Measurements from ENCODE around the gene OXT. TPM values are rescaled to one million over a fixed set of nuclear protein-coding genes. Genes with fewer than 3 reads are reported as not detected.

The OXT gene
- total RNA-seq (2022; extraction: Qiagen RNA extraction; ENCODE audit: low read depth) = not detected in 5 replicates

DNA sequence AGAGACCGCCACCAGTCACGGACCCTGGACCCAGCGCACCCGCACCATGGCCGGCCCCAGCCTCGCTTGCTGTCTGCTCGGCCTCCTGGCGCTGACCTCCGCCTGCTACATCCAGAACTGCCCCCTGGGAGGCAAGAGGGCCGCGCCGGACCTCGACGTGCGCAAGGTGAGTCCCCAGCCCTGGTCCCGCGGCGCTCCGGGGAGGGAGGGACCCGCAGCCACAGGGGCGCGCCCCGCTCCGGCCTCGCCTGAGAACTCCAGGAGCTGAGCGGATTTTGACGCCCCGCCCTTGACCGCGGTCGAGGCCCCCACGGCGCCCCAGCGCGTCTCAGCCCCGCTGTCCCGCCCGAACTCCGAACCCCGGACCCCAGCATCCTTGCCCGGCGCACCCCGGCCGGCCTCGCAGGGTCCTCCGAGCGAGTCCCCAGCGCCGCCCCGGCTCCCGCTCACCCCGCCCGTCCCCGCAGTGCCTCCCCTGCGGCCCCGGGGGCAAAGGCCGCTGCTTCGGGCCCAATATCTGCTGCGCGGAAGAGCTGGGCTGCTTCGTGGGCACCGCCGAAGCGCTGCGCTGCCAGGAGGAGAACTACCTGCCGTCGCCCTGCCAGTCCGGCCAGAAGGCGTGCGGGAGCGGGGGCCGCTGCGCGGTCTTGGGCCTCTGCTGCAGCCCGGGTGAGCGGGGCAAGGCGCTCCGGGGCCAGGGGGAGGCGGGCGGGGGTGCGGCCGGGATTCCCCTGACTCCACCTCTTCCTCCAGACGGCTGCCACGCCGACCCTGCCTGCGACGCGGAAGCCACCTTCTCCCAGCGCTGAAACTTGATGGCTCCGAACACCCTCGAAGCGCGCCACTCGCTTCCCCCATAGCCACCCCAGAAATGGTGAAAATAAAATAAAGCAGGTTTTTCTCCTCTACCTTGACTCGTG, at the start of gene OXT:
Gene OXT, plus strand, starts transcription at position 11 of the 920 bp plus-strand sequence. Its CDS starts 36 bp downstream, at position 47.

DNA sequence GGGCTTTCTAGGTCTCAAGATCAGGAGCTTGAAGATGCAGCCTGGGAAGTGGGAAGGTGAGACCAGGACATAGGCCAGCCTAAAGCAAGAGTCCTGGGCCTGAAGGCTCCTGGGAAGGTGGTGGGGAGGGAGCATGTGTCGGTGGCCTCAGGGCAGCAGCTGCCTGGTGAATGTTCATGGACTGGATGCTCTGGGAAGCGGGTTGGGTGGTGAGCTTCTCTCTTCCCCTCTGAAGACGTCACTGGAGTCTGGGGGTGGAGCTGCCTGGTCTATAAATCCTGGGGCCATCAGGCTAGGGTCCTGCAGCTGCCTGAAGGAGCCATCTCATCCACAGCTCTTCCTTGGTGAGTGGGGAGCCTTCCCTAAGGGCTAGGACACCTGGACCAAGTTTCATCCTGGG, 28.1 kb upstream of the OXT start, which contains the start of gene GNRH2:
Gene GNRH2, plus strand, starts transcription at position 301 of the 400 bp plus-strand sequence. CDS start 793 bp downstream, outside the sequence.

GRCh38 chr20:3045816-3046676, 25.4 kb upstream of the OXT start, which contains the start of gene MRPS26:
MRPS26 (plus strand) TSS chr20:3046052; CDS start chr20:3046069, 17 bp downstream.

DNA sequence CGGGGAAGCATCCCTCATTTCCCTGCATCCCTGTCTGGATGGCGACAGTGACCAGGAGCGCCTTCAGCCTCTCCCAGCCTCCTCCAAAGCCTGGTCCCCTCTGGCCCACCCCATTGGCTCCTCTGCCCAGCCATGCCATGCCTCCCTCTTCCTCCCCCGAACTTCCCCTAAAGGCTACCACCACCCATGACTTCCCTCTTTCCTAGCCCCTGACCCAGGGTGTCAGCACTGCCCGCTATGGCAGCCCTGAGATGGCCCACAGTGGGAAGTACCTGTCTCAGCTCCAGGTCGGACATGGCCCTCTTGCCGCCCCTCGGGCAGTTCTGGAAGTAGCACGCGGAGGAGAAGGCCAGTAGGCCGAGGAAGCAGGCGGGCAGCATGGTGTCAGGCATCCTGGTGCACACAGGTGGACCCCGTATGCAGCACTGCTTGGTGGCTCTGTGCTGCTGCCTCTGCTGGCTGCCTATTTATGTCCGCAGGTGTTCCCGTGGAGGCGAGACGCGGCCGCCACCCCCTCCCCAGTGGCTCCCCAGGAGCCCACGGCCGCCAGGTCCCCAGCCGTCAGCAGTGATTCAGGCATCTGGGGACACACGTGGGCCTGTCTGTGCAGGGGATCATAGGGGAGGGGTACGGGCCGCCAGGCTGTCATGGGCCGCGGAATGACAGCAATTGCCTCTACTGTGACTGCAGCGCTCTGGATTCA, 13.0 kb downstream of the OXT start, which contains the start of gene AVP:
Gene AVP, minus strand, starts transcription at position 442 of the 703 bp plus-strand sequence. Its CDS starts 50 bp downstream, at position 392.

Other genes with a start within 250 kb of the OXT start
- gene PCED1A, start 231.0 kb upstream of the OXT start, total RNA-seq (2022; extraction: Qiagen RNA extraction; ENCODE audit: low read depth) = 16.1 to 31.2 TPM (median 25.4 TPM) in 5 replicates
- gene VPS16, start 230.9 kb upstream of the OXT start, total RNA-seq (2022; extraction: Qiagen RNA extraction; ENCODE audit: low read depth) = 23.4 to 34.1 TPM (median 32.3 TPM) in 5 replicates
- gene PTPRA, start 198.1 kb upstream of the OXT start, total RNA-seq (2022; extraction: Qiagen RNA extraction; ENCODE audit: low read depth) = 32.8 to 39.8 TPM (median 37.8 TPM) in 5 replicates
- gene GNRH2, start 28.0 kb upstream of the OXT start, total RNA-seq (2022; extraction: Qiagen RNA extraction; ENCODE audit: low read depth) = 0.22 to 0.53 TPM in 2 of 5 replicates, not detected in the others
- 116 to 163 TPM (median 160 TPM) in 5 replicates for gene MRPS26, start 25.6 kb upstream of the OXT start, total RNA-seq (2022; extraction: Qiagen RNA extraction; ENCODE audit: low read depth)
- gene AVP, start 13.1 kb downstream of the OXT start, total RNA-seq (2022; extraction: Qiagen RNA extraction; ENCODE audit: low read depth) = not detected in 5 replicates
- 43.0 to 46.5 TPM (median 44.5 TPM) in 5 replicates for gene FASTKD5, start 88.2 kb downstream of the OXT start, total RNA-seq (2022; extraction: Qiagen RNA extraction; ENCODE audit: low read depth)
- 3.3 to 4.0 TPM (median 3.8 TPM) in 5 replicates for gene UBOX5, start 88.2 kb downstream of the OXT start, total RNA-seq (2022; extraction: Qiagen RNA extraction; ENCODE audit: low read depth)
- 2.1 to 3.2 TPM (median 2.7 TPM) in 5 replicates for gene LZTS3, start 101.9 kb downstream of the OXT start, total RNA-seq (2022; extraction: Qiagen RNA extraction; ENCODE audit: low read depth)
- gene DDRGK1, start 133.1 kb downstream of the OXT start, total RNA-seq (2022; extraction: Qiagen RNA extraction; ENCODE audit: low read depth) = 77.7 to 97.9 TPM (median 96.5 TPM) in 5 replicates
- 116 to 134 TPM (median 125 TPM) in 5 replicates for gene ITPA, start 137.9 kb downstream of the OXT start, total RNA-seq (2022; extraction: Qiagen RNA extraction; ENCODE audit: low read depth)
- 5.7 to 7.8 TPM (median 7.0 TPM) in 5 replicates for gene SLC4A11, start 167.6 kb downstream of the OXT start, total RNA-seq (2022; extraction: Qiagen RNA extraction; ENCODE audit: low read depth)

Data from A549 treated with RU486 at 1 μM for 4 hours (cell line).